Muscle layer of colon (tissue), 2 donors: ENCODE results near the gene ST7.
"Not testable (repeated sequence)": the region's sequence is repeated elsewhere in the genome, so short reads cannot be mapped to it uniquely, and the experiment has no call there.

Experiments used
- H3K27ac ChIP-seq: one replicate; pipeline ENCODE4 v1.7.0; 2013; ENCODE audit warnings: low read depth, mild to moderate bottlenecking, low read length, moderate library complexity
- H3K27me3 ChIP-seq, 2 donors: one replicate each; pipeline ENCODE4 v1.7.0; 2013; ENCODE audit warnings: low read length in 2 of 2, mild to moderate bottlenecking in 2 of 2; ENCODE audit not compliant: insufficient read depth in 2 of 2, control insufficient read depth in 1 of 2
- H3K36me3 ChIP-seq: one replicate; pipeline ENCODE4 v1.7.0; 2013; ENCODE audit warnings: mild to moderate bottlenecking, low read length; ENCODE audit not compliant: insufficient read depth
- H3K4me1 ChIP-seq: one replicate; pipeline ENCODE4 v1.7.0; 2013; ENCODE audit warnings: mild to moderate bottlenecking, low read length; ENCODE audit not compliant: insufficient read depth
- H3K4me3 ChIP-seq, 2 donors: one replicate each; pipeline ENCODE4 v1.7.0; 2013; ENCODE audit warnings: low read length in 2 of 2, low read depth in 1 of 2, mild to moderate bottlenecking in 1 of 2, moderate library complexity in 1 of 2
- H3K9ac ChIP-seq: one replicate; pipeline ENCODE4 v1.7.0; 2013; ENCODE audit warnings: low read length
- H3K9me3 ChIP-seq: one replicate; pipeline ENCODE4 v1.7.0; 2013; ENCODE audit warnings: mild to moderate bottlenecking, low read length
- donor health status: abdominal sarcoma.
- donor health status: Adenocarcinoma of cecum.

The ST7 gene

GRCh38 chr7:116951366-116952292 is 1.7 kb upstream of the ST7 start:
- H3K4me3 ChIP-seq, result no peak overlapping the region
- no peak overlapping the region for H3K9ac ChIP-seq
- H3K27ac ChIP-seq, result no peak overlapping the region
- H3K9me3 ChIP-seq, result no peaks in the 10 kb centered on the region
- no peaks in the 10 kb centered on the region for H3K27me3 ChIP-seq
- peaks cover 31% of the 10 kb centered on the region for H3K4me1 ChIP-seq
- no peaks in the 10 kb centered on the region for H3K36me3 ChIP-seq

- H3K4me3 ChIP-seq, result peak overlapping the region; percentile 72 to 82
- peaks cover 33% of the 10 kb centered on the region for H3K4me1 ChIP-seq
- peak overlapping the region; percentile 75 for H3K27ac ChIP-seq
- no peaks in the 10 kb centered on the region for H3K9me3 ChIP-seq
- no peaks in the 10 kb centered on the region for H3K36me3 ChIP-seq
- H3K27me3 ChIP-seq, result no peaks in the 10 kb centered on the region
- H3K9ac ChIP-seq, result peak overlapping the region; percentile 85
These were observed 498 bp upstream of the ST7 start for GRCh38 chr7:116952635-116953371.

GRCh38 chr7:116953906-116954838 is 871 bp downstream of the ST7 start:
- Histone ChIP-seq H3K4me1 (peaks cover 33% of the 10 kb centered on the region), H3K4me3 (peak overlapping the region; percentile 79 to 84)

GRCh38 chr7:116955340-116955739 is 2.0 kb downstream of the ST7 start:
- Histone ChIP-seq H3K36me3 (no peaks in the 10 kb centered on the region), H3K27me3 (no peaks in the 10 kb centered on the region), H3K4me3 (peak overlapping the region in 1 of 2 donors; percentile 79), H3K9me3 (no peaks in the 10 kb centered on the region), H3K27ac (peak overlapping the region; percentile 99), H3K9ac (no peak overlapping the region), H3K4me1 (peaks cover 33% of the 10 kb centered on the region)

More at GRCh38 chr7:116953906-116954838, 871 bp downstream of the ST7 start:
- peak overlapping the region; percentile 75 for H3K9ac ChIP-seq
- no peaks in the 10 kb centered on the region for H3K9me3 ChIP-seq
- no peaks in the 10 kb centered on the region for H3K36me3 ChIP-seq
- H3K27me3 ChIP-seq, result no peaks in the 10 kb centered on the region
- peak overlapping the region; percentile 99 for H3K27ac ChIP-seq

- H3K27ac ChIP-seq, result peak overlapping the region; percentile 99
These were observed 2.6 kb downstream of the ST7 start for GRCh38 chr7:116955801-116956476.

GRCh38 chr7:116956477-116956804 is 3.1 kb downstream of the ST7 start:
- Histone ChIP-seq H3K4me1 (peaks cover 33% of the 10 kb centered on the region), H3K36me3 (no peaks in the 10 kb centered on the region), H3K9ac (no peak overlapping the region), H3K27me3 (no peaks in the 10 kb centered on the region), H3K4me3 (peak overlapping the region in 1 of 2 donors; percentile 9), H3K9me3 (no peaks in the 10 kb centered on the region), H3K27ac (peak overlapping the region; percentile 99)

More at GRCh38 chr7:116955801-116956476, 2.6 kb downstream of the ST7 start:
- Histone ChIP-seq H3K4me1 (peaks cover 33% of the 10 kb centered on the region), H3K27me3 (no peaks in the 10 kb centered on the region), H3K9ac (no peak overlapping the region), H3K9me3 (no peaks in the 10 kb centered on the region), H3K36me3 (no peaks in the 10 kb centered on the region), H3K4me3 (peak overlapping the region in 1 of 2 donors; percentile 9)

- Histone ChIP-seq H3K4me3 (no peak overlapping the region), H3K4me1 (peaks cover 22% of the 10 kb centered on the region), H3K27me3 (no peaks in the 10 kb centered on the region), H3K9me3 (no peaks in the 10 kb centered on the region), H3K9ac (no peak overlapping the region), H3K27ac (no peak overlapping the region), H3K36me3 (no peaks in the 10 kb centered on the region)
These were observed 4.6 kb downstream of the ST7 start for GRCh38 chr7:116957874-116958273.

- not testable (repeated sequence) for H3K27me3 ChIP-seq
These were observed 8.8 kb downstream of the ST7 start for GRCh38 chr7:116961966-116962673.

GRCh38 chr7:116963234-116963633 is 9.9 kb downstream of the ST7 start:
- H3K27me3 ChIP-seq, result no peaks in the 10 kb centered on the region
- peaks cover 4% of the 10 kb centered on the region for H3K4me1 ChIP-seq
- no peak overlapping the region for H3K9ac ChIP-seq
- no peaks in the 10 kb centered on the region for H3K36me3 ChIP-seq
- no peaks in the 10 kb centered on the region for H3K9me3 ChIP-seq
- H3K27ac ChIP-seq, result no peak overlapping the region
- H3K4me3 ChIP-seq, result no peak overlapping the region

More at GRCh38 chr7:116961966-116962673, 8.8 kb downstream of the ST7 start:
- not testable (repeated sequence) for H3K9me3 ChIP-seq, H3K4me1 ChIP-seq, H3K27ac ChIP-seq, H3K36me3 ChIP-seq, H3K9ac ChIP-seq, H3K4me3 ChIP-seq

- no peaks in the 10 kb centered on the region for H3K36me3 ChIP-seq
- no peak overlapping the region for H3K4me3 ChIP-seq
- H3K27me3 ChIP-seq, result no peaks in the 10 kb centered on the region
- H3K27ac ChIP-seq, result no peak overlapping the region
- H3K4me1 ChIP-seq, result peaks cover 4% of the 10 kb centered on the region
- no peak overlapping the region for H3K9ac ChIP-seq
- no peaks in the 10 kb centered on the region for H3K9me3 ChIP-seq
These were observed 13.3 kb downstream of the ST7 start for GRCh38 chr7:116966601-116967000.
